Urothelium cell line (cell line): ENCODE results near the gene DTWD2.
"Not testable (repeated sequence)": the region's sequence is repeated elsewhere in the genome, so short reads cannot be mapped to it uniquely, and the experiment has no call there.

Source experiments
- DNase-seq: peaks from one replicate; pipeline ENCODE4 v3.0.0; 2011; ENCODE audit warnings: low spot score, mixed read lengths
- FAIRE-seq: peaks from 2 replicates; lab custom pipeline; 2011; peaks lifted over from hg19 to GRCh38; lab: Jason Lieb, UNC

Gene DTWD2

DNA sequence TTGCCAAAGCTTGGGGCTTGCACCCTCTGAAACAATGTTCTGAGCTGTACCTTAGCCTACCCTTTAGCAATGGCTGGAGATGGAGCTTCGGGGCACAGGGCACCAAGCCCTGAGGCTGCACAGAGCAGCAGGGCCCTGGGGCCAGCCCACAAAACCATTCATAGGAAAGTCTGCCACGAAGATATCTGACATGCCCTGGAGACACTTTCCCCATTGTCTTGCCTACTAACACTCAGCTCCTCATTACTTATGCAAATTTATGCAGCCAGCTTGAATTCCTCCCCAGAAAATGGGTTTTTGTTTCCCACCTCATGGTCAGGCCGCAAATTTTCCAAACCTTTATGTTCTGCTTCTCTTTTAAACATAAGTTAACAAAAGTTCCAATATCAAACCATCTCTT is 105.7 kb downstream of the DTWD2 start:
- DNase-seq (no peak), FAIRE-seq (no peak)

DNA sequence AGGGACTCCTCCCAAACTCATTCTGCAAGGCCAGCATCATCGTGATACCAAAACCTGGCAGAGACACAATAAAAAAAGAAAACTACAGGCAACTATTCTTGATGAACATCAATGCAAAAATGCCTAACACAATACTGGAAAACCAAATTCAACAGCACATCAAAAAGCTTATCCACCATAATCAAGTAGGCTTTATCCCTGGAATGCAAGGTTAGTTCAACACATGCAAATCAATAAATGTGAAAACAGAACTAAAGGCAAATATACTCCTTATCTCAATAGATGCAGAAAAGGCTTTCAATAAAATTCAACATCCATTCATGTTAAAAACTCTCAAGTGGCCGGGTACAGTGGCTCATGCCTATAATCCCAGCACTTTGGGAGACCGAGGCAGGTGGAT is 111.5 kb downstream of the DTWD2 start:
- FAIRE-seq, DNase-seq: not testable (repeated sequence)

DNA sequence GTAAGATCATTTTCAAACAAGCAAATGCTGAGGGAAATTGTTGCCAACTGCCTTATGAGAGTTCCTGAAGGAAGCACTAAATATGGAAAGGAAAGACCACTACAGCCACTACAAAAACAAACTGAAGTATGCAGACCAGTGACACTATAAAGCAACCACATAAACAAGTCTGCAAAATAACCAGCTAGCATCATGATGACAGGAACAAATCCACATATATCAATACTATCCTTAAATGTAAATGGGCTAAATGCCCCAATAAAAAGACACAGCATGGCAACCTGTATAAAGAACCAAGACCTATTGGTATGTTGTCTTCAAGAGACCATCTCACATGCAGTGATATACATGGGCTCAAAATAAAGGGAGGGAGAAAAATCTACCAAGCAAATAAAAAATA is 113.2 kb downstream of the DTWD2 start:
- FAIRE-seq (no peak), DNase-seq (no peak)

- DNase-seq (no peak), FAIRE-seq (no peak)
Measured at GRCh38 chr5:118873417-118873816, 114.9 kb downstream of the DTWD2 start.

DNA sequence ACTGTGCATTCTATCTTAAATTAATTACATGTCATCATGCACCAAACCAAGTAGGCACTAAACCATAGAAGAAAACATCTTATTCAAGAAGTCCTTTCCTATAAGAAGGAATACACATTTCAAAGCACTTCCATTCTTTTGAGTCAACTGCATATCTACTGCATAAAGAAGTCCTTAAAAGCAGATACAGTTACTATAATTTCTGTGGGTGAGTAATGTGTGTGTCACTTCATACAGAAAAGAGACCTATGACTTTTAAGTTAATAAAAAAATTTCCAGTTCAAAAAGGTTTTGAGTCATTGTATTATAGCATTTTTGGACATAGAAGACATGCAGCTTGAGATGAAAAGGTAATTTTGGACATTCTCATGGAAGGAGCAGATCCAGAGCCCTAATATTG is 125.0 kb downstream of the DTWD2 start:
- no peak for DNase-seq

DNA sequence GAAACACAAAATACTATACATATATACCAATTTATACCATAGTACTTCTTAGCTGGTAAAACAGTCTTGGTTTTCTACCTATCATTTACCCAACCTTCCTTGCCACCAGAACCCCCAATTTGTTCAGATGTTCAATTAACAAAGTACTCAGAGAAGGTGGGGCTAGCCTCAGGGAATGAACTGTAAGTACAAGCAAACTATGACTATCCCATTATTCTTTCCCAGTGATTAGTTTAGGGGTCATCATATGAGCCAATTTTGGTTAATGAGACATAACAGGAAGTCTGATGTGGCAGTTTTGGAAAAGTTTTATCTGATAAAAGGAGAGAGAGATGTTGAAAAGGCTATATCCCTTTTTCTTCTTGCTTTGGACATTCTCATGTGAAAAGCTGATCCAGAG is 125.8 kb downstream of the DTWD2 start:
- DNase-seq (no peak), FAIRE-seq (no peak)

More for the DNA sequence above, 125.0 kb downstream of the DTWD2 start:
- no peak for FAIRE-seq

DNA sequence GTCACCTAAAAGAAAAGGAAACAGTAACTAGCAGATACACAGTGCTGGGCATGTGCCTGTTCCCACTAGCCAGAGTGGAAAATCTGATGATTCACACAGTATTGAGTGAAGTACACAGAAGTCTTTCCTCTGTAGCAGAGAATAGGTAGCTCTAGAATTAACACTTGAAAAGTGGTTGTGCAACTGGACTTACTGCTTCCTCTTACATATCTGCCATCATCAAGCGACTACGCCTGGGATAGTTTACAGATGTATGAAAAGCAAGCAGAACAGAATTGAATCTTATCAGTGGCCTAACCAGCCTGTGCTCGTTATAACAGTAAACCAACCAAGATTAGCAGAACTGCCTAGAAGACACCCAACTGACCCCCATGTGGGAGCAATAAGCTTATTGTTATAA is 130.6 kb downstream of the DTWD2 start:
- DNase-seq (no peak), FAIRE-seq (no peak)

GRCh38 chr5:118854819-118855218 is 133.5 kb downstream of the DTWD2 start:
- DNase-seq = no peak
- no peak for FAIRE-seq

GRCh38 chr5:118851785-118852184 is 136.6 kb downstream of the DTWD2 start:
- FAIRE-seq, DNase-seq: not testable (repeated sequence)

DNA sequence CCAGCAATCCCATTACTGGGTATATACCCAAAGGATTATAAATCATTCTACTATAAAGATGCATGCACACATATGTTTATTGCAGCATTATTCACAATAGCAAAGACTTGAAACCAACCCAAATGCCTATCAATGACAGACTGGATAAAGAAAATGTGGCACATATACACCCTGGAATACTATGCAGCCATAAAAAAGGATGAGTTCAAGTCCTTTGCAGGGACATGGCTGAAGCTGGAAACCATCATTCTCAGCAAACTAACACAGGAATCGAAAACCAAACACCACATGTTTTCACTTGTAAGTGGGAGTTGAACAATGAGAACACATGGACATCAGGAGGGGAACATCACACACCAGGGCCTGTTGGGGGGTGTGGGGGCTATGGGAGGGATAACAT is 138.8 kb downstream of the DTWD2 start:
- DNase-seq, FAIRE-seq: not testable (repeated sequence)

DNA sequence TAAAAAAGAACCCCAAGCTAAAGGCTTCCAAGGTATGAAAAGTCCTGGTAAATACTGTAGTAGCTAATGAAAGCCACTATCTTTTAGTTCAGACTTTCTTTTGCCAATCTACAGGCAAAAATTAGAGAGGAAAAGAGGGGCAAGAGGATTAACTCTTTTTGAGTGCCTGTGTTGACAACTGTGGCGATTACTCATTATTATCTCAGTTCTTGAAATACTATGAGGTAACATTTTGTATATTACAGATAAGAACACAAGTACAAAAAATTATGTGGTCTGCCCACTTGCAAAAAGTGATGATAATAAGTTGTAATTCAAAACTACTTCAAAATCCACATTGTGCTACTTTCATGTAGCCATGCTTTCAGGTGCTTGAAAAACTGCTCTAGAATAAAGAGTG is 144.0 kb downstream of the DTWD2 start:
- no peak for DNase-seq
- no peak for FAIRE-seq

GRCh38 chr5:118834710-118835109 is 153.6 kb downstream of the DTWD2 start:
- FAIRE-seq (no peak), DNase-seq (no peak)

DNA sequence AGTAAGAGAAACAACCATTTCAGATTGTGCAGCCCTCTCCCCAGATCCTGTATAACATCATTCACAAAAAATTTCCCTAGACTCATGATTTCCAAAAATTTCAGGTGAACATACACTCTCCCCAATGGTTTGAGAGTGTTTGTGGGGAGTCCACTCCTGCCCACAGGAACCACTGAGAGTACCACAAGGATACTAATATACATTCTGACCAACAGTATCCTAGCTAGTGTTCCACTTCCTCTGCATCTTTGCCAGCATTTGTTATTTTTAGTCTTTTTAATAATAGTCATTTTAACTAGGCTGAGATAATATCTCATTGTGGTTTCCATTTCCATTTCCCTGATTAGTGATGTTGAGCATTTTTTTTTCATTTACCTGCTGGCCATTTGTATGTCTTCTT is 155.4 kb downstream of the DTWD2 start:
- no peak for FAIRE-seq

DNA sequence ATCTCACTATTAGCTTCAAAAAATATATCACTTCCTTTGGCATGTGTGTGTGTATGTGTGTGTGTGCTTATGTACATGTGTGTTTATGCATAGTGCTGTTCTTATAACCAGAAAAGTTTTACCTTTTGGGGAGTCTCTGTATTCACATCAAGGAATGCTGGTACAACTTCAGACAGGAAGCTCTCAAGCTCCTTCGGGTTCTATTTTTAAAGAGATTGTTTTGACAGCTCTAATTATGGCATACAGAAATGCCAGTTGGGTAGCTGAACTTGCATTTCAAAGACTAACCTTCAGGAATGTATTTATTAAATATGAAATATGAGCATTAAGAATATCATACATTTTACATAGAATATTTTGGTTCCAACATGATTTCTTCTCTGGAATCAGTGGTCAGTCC is 163.1 kb downstream of the DTWD2 start:
- FAIRE-seq (no peak), DNase-seq (no peak)

More for the DNA sequence above, 155.4 kb downstream of the DTWD2 start:
- no peak for DNase-seq

DNA sequence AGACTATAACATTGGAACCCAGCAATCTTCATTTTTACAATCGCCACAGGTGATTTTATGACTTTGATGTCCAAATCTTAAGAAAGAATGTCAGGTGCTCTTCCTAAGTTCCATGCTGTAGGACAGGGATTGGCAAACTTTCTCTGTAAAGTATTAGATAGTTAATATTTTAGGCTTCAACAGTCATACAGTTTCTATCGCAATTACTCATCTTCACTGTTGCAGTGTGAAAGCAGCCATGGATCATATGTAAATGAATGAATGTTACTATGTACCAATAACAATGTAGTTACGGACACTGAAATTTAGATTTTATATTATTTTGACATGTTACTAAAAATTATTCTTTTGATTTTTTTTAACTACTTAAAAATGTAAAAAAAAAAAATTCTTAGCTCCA is 169.7 kb downstream of the DTWD2 start:
- FAIRE-seq (no peak), DNase-seq (no peak)

- FAIRE-seq = no peak
- no peak for DNase-seq
Measured at GRCh38 chr5:118808441-118808840, 179.9 kb downstream of the DTWD2 start.

- DNase-seq (no peak), FAIRE-seq (no peak)
Measured at GRCh38 chr5:118806571-118806970, 181.8 kb downstream of the DTWD2 start.

DNA sequence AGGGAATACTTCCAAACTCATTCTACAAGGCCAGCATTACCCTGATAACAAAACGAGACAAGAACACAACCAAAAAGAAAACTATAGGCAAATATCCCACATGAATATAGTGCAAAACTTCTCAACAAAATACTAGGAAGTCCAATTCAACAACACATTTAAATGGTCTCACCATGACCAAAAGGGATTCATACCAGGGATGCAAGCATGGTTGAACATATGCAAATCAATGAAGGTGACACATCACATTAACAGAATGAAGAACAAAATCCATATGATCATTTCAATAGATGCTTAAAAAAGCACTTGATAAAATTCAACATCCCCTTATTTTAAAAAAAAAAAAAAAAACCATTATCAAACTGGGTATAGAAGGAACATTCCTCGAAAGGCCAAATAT is 186.0 kb downstream of the DTWD2 start:
- FAIRE-seq (no peak), DNase-seq (no peak)

- FAIRE-seq (no peak), DNase-seq (no peak)
Measured at GRCh38 chr5:118796081-118796480, 192.3 kb downstream of the DTWD2 start.

DNA sequence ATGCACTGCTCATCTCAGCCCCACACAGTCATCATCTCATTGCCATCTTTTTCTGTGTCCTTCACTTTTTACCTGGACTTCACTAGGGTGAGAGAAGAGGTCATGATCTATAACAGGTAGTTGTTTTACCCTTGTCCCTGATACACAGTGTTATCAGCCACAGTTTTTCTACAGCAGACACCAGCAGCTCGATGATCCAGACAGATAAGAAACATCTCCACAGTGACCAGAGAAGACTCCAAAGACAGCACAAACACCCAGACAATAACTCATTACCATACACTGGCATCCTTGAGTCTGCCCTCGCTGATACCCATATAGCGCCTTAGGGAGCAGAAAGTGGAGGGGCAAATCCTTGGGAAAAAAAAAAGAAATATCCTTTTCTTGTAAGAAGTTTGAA is 194.1 kb downstream of the DTWD2 start:
- FAIRE-seq = no peak
- no peak for DNase-seq

- FAIRE-seq (no peak), DNase-seq (no peak)
Measured at GRCh38 chr5:118793652-118794051, 194.7 kb downstream of the DTWD2 start.

GRCh38 chr5:118793091-118793490 is 195.3 kb downstream of the DTWD2 start:
- no peak for FAIRE-seq
- DNase-seq = no peak

DNA sequence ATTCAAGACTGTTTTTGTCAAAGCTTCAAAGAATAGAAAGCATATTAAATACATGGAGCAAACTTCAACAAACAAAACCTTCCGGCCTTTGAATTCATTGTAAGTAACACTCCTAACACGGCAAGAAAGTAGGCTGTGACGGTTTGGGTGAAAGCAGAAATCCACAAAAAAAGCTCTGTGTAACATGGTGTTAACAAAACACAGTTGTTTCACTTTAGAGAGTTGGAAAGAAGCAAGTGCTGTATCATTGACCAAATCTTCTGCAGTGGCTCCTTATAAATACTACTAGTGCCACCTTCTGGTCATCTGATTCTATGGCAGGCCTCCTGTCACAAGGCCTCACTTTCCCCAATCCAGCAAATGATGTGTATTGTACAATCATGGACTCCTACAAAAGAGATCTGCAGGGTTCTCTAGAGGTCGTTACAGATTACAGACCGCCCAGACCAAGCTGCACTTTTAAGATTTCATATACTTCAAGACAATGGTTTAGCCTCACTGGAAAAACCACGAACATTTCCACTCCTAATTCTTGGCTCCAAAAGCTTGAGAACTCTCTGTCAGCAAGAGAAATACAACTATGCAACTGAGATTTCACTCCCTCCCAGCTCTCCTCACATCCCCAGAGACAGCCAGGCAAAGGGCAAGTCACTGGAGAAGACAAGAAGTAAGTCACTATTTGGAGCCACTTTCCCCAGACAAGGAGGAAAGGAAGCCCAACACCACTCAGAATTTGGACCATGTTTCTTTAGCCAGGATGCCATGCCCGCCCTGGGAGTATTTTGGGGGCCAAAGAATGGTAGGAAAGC is 196.2 kb downstream of the DTWD2 start:
- FAIRE-seq (no peak), DNase-seq (peak; percentile 53)
